Measurements from ENCODE around the gene PXK. TPM values are rescaled to one million over a fixed set of nuclear protein-coding genes. Genes with fewer than 3 reads are reported as not detected.
A peak's percentile ranks its signal among the peaks of the same experiment; 100 is the strongest.

Gene PXK
- polyA plus RNA-seq, 1 donor (not counting 4 experiments of a cell fraction or from before 2014, with no cell fraction given), result 12.2 TPM

DNA sequence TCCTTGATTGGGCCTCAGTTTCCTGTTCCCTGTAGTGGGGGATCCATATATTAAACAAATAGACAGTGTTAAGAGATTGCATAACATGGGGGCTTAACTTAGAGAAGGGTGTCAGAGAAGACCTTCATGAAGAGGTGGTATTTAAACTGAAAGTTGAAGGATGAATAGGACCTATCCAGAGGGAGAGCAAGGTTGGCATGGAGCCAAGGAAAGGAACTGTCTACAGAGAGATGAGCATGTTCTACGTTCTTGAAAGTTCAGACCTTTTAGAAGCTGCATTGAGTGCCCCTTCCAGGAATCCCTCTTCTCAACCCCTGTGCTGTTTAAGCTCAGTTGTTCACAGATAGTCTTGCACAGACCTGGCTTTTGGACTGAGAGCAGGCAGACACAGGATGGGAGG, 24.0 kb upstream of the PXK start:
- H3K27ac ChIP-seq (ENCODE audit: control insufficient read depth, insufficient read depth, low read length), result no peak overlapping the region

DNA sequence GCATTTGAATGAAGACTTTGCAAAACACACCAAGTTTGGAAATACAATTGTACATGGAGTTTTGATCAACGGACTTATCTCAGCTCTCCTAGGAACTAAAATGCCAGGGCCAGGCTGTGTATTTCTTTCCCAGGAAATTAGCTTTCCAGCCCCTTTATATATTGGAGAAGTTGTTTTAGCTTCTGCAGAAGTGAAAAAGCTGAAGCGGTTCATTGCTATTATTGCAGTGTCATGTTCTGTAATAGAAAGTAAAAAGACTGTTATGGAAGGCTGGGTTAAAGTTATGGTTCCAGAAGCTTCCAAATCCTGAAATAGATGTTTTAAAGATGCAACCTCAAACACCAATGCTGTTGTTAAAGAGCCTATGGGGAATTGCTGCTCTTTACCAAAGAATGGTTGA, 14.9 kb upstream of the PXK start:
- H3K4me2 ChIP-seq (ENCODE audit: control insufficient read depth, extremely low read depth, insufficient read depth, low read depth, low read length), result no peak overlapping the region
- H3K9me3 ChIP-seq (ENCODE audit: control insufficient read depth, low read depth, low read length), result no peaks in the 10 kb centered on the region
- H4K20me1 ChIP-seq (ENCODE audit: control insufficient read depth, extremely low read depth, insufficient read depth, low read length), result no peaks in the 10 kb centered on the region
- H2AFZ ChIP-seq (ENCODE audit: control insufficient read depth, low read length), result no peak overlapping the region
- no peaks in the 10 kb centered on the region for H3K4me1 ChIP-seq (ENCODE audit: control insufficient read depth, extremely low read depth, insufficient read depth, low read length)
- FAIRE-seq, result no peak
- no peak for DNase-seq (ENCODE audit: low read depth, low spot score)
- TF ChIP-seq EZH2 (IDR thresholded peaks at IDR 0.05; ENCODE audit: low read length), result no peak
- TF ChIP-seq, protein P1, sequence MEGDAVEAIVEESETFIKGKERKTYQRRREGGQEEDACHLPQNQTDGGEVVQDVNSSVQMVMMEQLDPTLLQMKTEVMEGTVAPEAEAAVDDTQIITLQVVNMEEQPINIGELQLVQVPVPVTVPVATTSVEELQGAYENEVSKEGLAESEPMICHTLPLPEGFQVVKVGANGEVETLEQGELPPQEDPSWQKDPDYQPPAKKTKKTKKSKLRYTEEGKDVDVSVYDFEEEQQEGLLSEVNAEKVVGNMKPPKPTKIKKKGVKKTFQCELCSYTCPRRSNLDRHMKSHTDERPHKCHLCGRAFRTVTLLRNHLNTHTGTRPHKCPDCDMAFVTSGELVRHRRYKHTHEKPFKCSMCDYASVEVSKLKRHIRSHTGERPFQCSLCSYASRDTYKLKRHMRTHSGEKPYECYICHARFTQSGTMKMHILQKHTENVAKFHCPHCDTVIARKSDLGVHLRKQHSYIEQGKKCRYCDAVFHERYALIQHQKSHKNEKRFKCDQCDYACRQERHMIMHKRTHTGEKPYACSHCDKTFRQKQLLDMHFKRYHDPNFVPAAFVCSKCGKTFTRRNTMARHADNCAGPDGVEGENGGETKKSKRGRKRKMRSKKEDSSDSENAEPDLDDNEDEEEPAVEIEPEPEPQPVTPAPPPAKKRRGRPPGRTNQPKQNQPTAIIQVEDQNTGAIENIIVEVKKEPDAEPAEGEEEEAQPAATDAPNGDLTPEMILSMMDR (optimal IDR thresholded peaks at IDR 0.05 in 1 of 3, IDR thresholded peaks at IDR 0.05 in 1 of 3, conservative IDR thresholded peaks at IDR 0.05 in 1 of 3; ENCODE audit: extremely low read depth in 1 of 3, insufficient read depth in 2 of 3, low read length in 3 of 3), result no peak
- no peaks in the 10 kb centered on the region for H3K27me3 ChIP-seq (ENCODE audit: control insufficient read depth, extremely low read depth, insufficient read depth, low read length)
- no peaks in the 10 kb centered on the region for H3K9me1 ChIP-seq (ENCODE audit: control insufficient read depth, extremely low read depth, insufficient read depth, low read length)
- H3K27ac ChIP-seq (ENCODE audit: control insufficient read depth, insufficient read depth, low read length), result no peak overlapping the region
- no peak overlapping the region for H3K9ac ChIP-seq (ENCODE audit: control insufficient read depth, extremely low read depth, insufficient read depth, low read length)
- peaks cover 9% of the 10 kb centered on the region for H3K79me2 ChIP-seq (ENCODE audit: control insufficient read depth, insufficient read depth, low read length)
- dilution Hi-C loops (cut with MboI; ENCODE audit: extremely low pct_ligation_motif_present, low sequenced_read_pairs), result no loop called here
- peaks cover 19 to 23% of the 10 kb centered on the region in 2 experiments for H3K36me3 ChIP-seq (ENCODE audit: control insufficient read depth in 2 of 2, extremely low read depth in 1 of 2, insufficient read depth in 2 of 2, low read length in 2 of 2)
- no peak overlapping the region for H3K4me3 ChIP-seq (ENCODE audit: control insufficient read depth in 2 of 3, extremely low read depth in 1 of 3, insufficient read depth in 2 of 3, low read depth in 1 of 3, low read length in 3 of 3)

More for the DNA sequence above, 24.0 kb upstream of the PXK start:
- Histone ChIP-seq H2AFZ (ENCODE audit: control insufficient read depth, low read length) (no peak overlapping the region), H3K79me2 (ENCODE audit: control insufficient read depth, insufficient read depth, low read length) (peaks cover 59% of the 10 kb centered on the region), H3K9me1 (ENCODE audit: control insufficient read depth, extremely low read depth, insufficient read depth, low read length) (no peaks in the 10 kb centered on the region), H3K4me1 (ENCODE audit: control insufficient read depth, extremely low read depth, insufficient read depth, low read length) (peaks cover 20% of the 10 kb centered on the region), H3K27me3 (ENCODE audit: control insufficient read depth, extremely low read depth, insufficient read depth, low read length) (no peaks in the 10 kb centered on the region), H3K4me2 (ENCODE audit: control insufficient read depth, extremely low read depth, insufficient read depth, low read depth, low read length) (peak overlapping the region; percentile 2), H3K9ac (ENCODE audit: control insufficient read depth, extremely low read depth, insufficient read depth, low read length) (no peak overlapping the region), H3K4me3 (ENCODE audit: control insufficient read depth in 2 of 3, extremely low read depth in 1 of 3, insufficient read depth in 2 of 3, low read depth in 1 of 3, low read length in 3 of 3) (peak overlapping the region in 1 of 3 experiments; percentile 4), H3K9me3 (ENCODE audit: control insufficient read depth, low read depth, low read length) (no peaks in the 10 kb centered on the region), H3K36me3 (ENCODE audit: control insufficient read depth in 2 of 2, extremely low read depth in 1 of 2, insufficient read depth in 2 of 2, low read length in 2 of 2) (peaks cover 21 to 31% of the 10 kb centered on the region in 2 experiments), H4K20me1 (ENCODE audit: control insufficient read depth, extremely low read depth, insufficient read depth, low read length) (peaks cover 14% of the 10 kb centered on the region)
- no peak for TF ChIP-seq EZH2 (IDR thresholded peaks at IDR 0.05; ENCODE audit: low read length)
- TF ChIP-seq, protein P1 (optimal IDR thresholded peaks at IDR 0.05 in 1 of 3, IDR thresholded peaks at IDR 0.05 in 1 of 3, conservative IDR thresholded peaks at IDR 0.05 in 1 of 3; ENCODE audit: extremely low read depth in 1 of 3, insufficient read depth in 2 of 3, low read length in 3 of 3), result no peak
- FAIRE-seq, result no peak
- DNase-seq (ENCODE audit: low read depth, low spot score), result no peak
- dilution Hi-C loops (cut with MboI; ENCODE audit: extremely low pct_ligation_motif_present, low sequenced_read_pairs), result no loop called here

Data from keratinocyte (primary cell).